GM23338 (cell line): Measurements from ENCODE around the gene SASH3. TPM values are rescaled to one million over a fixed set of nuclear protein-coding genes. Genes with fewer than 3 reads are reported as not detected.

Experiments
- ATAC-seq: fragments of 200-7000 bp; cut with Tn5 transposase; 3 replicates; pipeline ENCODE4 v1.9.1; 2020
- DNase-seq: peaks from one replicate; pipeline ENCODE4 v3.0.0-alpha.2; 2015; ENCODE audit warnings: low spot score
- H2AFZ ChIP-seq: fragments of 200-600 bp; sonication (generic); 2 replicates; pipeline ENCODE4 v1.8.0; 2016; ENCODE audit warnings: antibody characterized with exemption, mild to moderate bottlenecking, moderate library complexity
- H3F3A ChIP-seq: fragments of 200-600 bp; sonication (generic); replicated peaks from 2 replicates; pipeline ENCODE4 v1.8.0; 2017; ENCODE audit warnings: antibody characterized with exemption, mixed run types, low read depth
- H3K27ac ChIP-seq: fragments of 200-600 bp; sonication (generic); 2 replicates; pipeline ENCODE4 v1.6.1; 2016; ENCODE audit warnings: low read depth
- H3K27me3 ChIP-seq: fragments of 200-600 bp; sonication (generic); 2 replicates; pipeline ENCODE4 v1.8.0; 2016; ENCODE audit warnings: mild to moderate bottlenecking, mixed run types, moderate library complexity; ENCODE audit not compliant: insufficient read depth
- H3K36me3 ChIP-seq: fragments of 200-600 bp; sonication (generic); 2 replicates; pipeline ENCODE4 v1.8.0; 2016; ENCODE audit warnings: mild to moderate bottlenecking; ENCODE audit not compliant: insufficient read depth
- H3K4me1 ChIP-seq: fragments of 200-600 bp; sonication (generic); 2 replicates; pipeline ENCODE4 v1.8.0; 2016; ENCODE audit warnings: mild to moderate bottlenecking, moderate library complexity; ENCODE audit not compliant: insufficient read depth
- H3K4me2 ChIP-seq: fragments of 200-600 bp; sonication (generic); 2 replicates; pipeline ENCODE4 v1.7.1; 2017; ENCODE audit warnings: mixed run types
- H3K4me3 ChIP-seq: fragments of 200-600 bp; sonication (generic); 2 replicates; pipeline ENCODE4 v1.6.1; 2016; ENCODE audit warnings: mixed run types
- H3K79me2 ChIP-seq: fragments of 200-600 bp; sonication (generic); replicated peaks from 2 replicates; pipeline ENCODE4 v1.8.0; 2017; ENCODE audit warnings: mild to moderate bottlenecking; ENCODE audit not compliant: insufficient read depth
- H3K9me2 ChIP-seq: fragments of 200-600 bp; sonication (generic); 2 replicates; pipeline ENCODE4 v1.8.0; 2017; ENCODE audit not compliant: insufficient read depth
- H4K20me1 ChIP-seq: fragments of 200-600 bp; sonication (generic); replicated peaks from 2 replicates; pipeline ENCODE4 v1.8.0; 2017; ENCODE audit warnings: mild to moderate bottlenecking; ENCODE audit not compliant: insufficient read depth
- H3K27ac Mint-ChIP-seq: 2 replicates; pipeline ENCODE4 v1.8.0; 2020; ENCODE audit warnings: inconsistent platforms, mild to moderate bottlenecking, moderate library complexity, mixed read lengths
- H3K27me3 Mint-ChIP-seq: 3 replicates; pipeline ENCODE4 v1.8.0; 2022; ENCODE audit warnings: low read depth, mild to moderate bottlenecking, moderate library complexity, mixed read lengths, inconsistent platforms; ENCODE audit not compliant: insufficient read depth, poor library complexity
- H3K36me3 Mint-ChIP-seq: 3 replicates; pipeline ENCODE4 v1.8.0; 2021; ENCODE audit warnings: low read depth, mild to moderate bottlenecking, inconsistent platforms, moderate library complexity, mixed read lengths
- H3K4me1 Mint-ChIP-seq: 3 replicates; pipeline ENCODE4 v1.8.0; 2020; ENCODE audit warnings: mild to moderate bottlenecking, inconsistent platforms, mixed read lengths
- H3K4me3 Mint-ChIP-seq: 3 replicates; pipeline ENCODE4 v1.8.0; 2021; ENCODE audit warnings: moderate library complexity, mild to moderate bottlenecking, inconsistent platforms, mixed read lengths
- H3K9me3 Mint-ChIP-seq: 3 replicates; pipeline ENCODE4 v1.8.0; 2020; ENCODE audit warnings: moderate library complexity, mild to moderate bottlenecking, inconsistent platforms, mixed read lengths
- JUNB ChIP-seq: IDR thresholded peaks from one replicate; pipeline ENCODE4 v1.6.1; 2016; ENCODE audit warnings: antibody characterized with exemption; ENCODE audit not compliant: unreplicated experiment
- ZNF462 ChIP-seq: fragments of 250-450 bp; sonication (Bioruptor Pico); IDR thresholded peaks from 2 replicates; pipeline ENCODE4 v1.5.0; 2020; ENCODE audit warnings: mild to moderate bottlenecking, moderate library complexity
- polyA plus RNA-seq: library from polyadenylated mRNA; unstranded; fragments of >200 nt; fragmentation: Nextera tagmentation; extraction: Ambion mirVana; gene quantifications from 2 replicates; pipeline ENCODE4 v1.2.1, GENCODE V29; 2016
- total RNA-seq: library from RNA; depleted of rRNA; stranded (reverse); fragments of >200 nt; shearing (Covaris generic); gene quantifications from 2 replicates; pipeline ENCODE4 v1.2.3, GENCODE V29; 2014

The SASH3 gene
- total and polyA plus RNA-seq, 2 experiments from 2014 or later = 0.18 TPM; not detected in 1

DNA sequence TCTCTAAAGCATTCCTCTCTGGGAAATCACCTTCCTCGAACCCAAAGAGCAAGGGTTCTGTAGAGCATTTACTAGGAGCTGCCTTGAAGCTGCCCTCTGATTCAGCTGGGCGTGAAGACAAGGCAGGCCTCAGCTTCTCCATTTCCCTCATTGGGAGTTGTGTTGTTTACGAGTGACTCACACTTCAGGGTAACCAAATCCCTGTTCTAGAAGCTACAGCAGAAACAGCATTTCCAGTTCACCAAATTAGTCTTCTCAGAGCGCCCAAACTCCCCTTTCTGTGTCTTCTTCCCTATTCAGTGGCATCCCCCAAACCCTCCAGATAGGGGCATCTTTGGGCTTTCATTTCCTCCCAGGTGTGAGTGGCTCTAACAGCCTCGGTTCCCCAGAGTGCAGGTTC is 41.8 kb upstream of the SASH3 start:
- H3K27ac Mint-ChIP-seq = no peak overlapping the region
- ATAC-seq = no peak
- H3K4me1 Mint-ChIP-seq = peaks cover 22% of the 10 kb centered on the region

More for the DNA sequence above, 41.8 kb upstream of the SASH3 start:
- H3K27ac ChIP-seq = no peak overlapping the region
- H3F3A ChIP-seq = no peaks in the 10 kb centered on the region
- DNase-seq = no peak
- H4K20me1 ChIP-seq = no peaks in the 10 kb centered on the region
- no peaks in the 10 kb centered on the region; the same call in 1 of the 2 replicates for H3K4me1 ChIP-seq
- Mint-ChIP-seq H3K36me3 (no peaks in the 10 kb centered on the region), H3K27me3 (peaks cover 6% of the 10 kb centered on the region), H3K4me3 (no peak overlapping the region), H3K9me3 (no peaks in the 10 kb centered on the region)
- TF ChIP-seq JUNB = no peak
- no peak for TF ChIP-seq ZNF462 (CRISPR knock-in tag)
- no peak overlapping the region for H3K4me3 ChIP-seq
- no peaks in the 10 kb centered on the region for H3K9me2 ChIP-seq
- no peak overlapping the region for H3K4me2 ChIP-seq
- no peaks in the 10 kb centered on the region for H3K79me2 ChIP-seq
- no peaks in the 10 kb centered on the region for H3K27me3 ChIP-seq
- no peak overlapping the region for H2AFZ ChIP-seq
- H3K36me3 ChIP-seq = no peaks in the 10 kb centered on the region
